Left ventricle myocardium inferior (tissue), 1 donor: ENCODE results near the gene BTBD9. TPM values are rescaled to one million over a fixed set of nuclear protein-coding genes. Genes with fewer than 3 reads are reported as not detected.

Experiments used
- DNase-seq: peaks from one replicate; pipeline ENCODE4 v3.0.0-alpha.2; 2020
- H3K27ac ChIP-seq: fragments of 200-600 bp; replicated peaks from 2 replicates; pipeline ENCODE4 v1.8.0; 2021
- H3K27me3 ChIP-seq: fragments of 200-600 bp; 2 replicates; pipeline ENCODE4 v1.8.0; 2021; ENCODE audit warnings: low read depth
- H3K36me3 ChIP-seq: fragments of 200-600 bp; 2 replicates; pipeline ENCODE4 v1.8.0; 2021
- H3K4me1 ChIP-seq: fragments of 200-600 bp; 2 replicates; pipeline ENCODE4 v1.8.0; 2021
- H3K4me3 ChIP-seq: fragments of 200-600 bp; 2 replicates; pipeline ENCODE4 v1.8.0; 2021; ENCODE audit warnings: mild to moderate bottlenecking, moderate library complexity
- H3K9me3 ChIP-seq: fragments of 200-600 bp; replicated peaks from 2 replicates; pipeline ENCODE4 v1.8.0; 2021
- CTCF ChIP-seq: fragments of 200-600 bp; IDR thresholded peaks from 2 replicates; pipeline ENCODE4 v1.8.0; 2021; ENCODE audit warnings: antibody characterized with exemption, mild to moderate bottlenecking, borderline replicate concordance
- intact Hi-C: fragments of 100-400 bp; cut with micrococcal nuclease; formaldehyde crosslinking; loops from one replicate; pipeline ENCODE4 v1.11.0; 2022
- total RNA-seq: library from RNA; stranded (reverse); fragmentation: NEBNext Ultra II Directional; extraction: Animal tissue kit (Norgen Biotek cat#: 25700); gene quantifications from one replicate; pipeline ENCODE4 v1.2.1, GENCODE V29; 2021
- donor health status: DM: no; HTN: yes; CAD: no; lungs with severe emphysema.

Gene BTBD9
- total RNA-seq, 1 donor from 2014 or later: 16.5 TPM

GRCh38 chr6:38184585-38185080 is 455.1 kb downstream of the BTBD9 start:
- no peak for DNase-seq
- H3K4me1 ChIP-seq: no peaks in the 10 kb centered on the region
- no peak overlapping the region for H3K27ac ChIP-seq
- H3K27me3 ChIP-seq: no peaks in the 10 kb centered on the region
- intact Hi-C loops: no loop called here
- H3K36me3 ChIP-seq: no peaks in the 10 kb centered on the region
- H3K9me3 ChIP-seq: no peaks in the 10 kb centered on the region
- no peak overlapping the region for H3K4me3 ChIP-seq
- TF ChIP-seq CTCF: no peak

GRCh38 chr6:38183856-38184584 is 455.7 kb downstream of the BTBD9 start:
- TF ChIP-seq CTCF: no peak
- Histone ChIP-seq H3K36me3 (no peaks in the 10 kb centered on the region), H3K27ac (no peak overlapping the region), H3K4me1 (no peaks in the 10 kb centered on the region), H3K4me3 (no peak overlapping the region), H3K27me3 (no peaks in the 10 kb centered on the region), H3K9me3 (no peaks in the 10 kb centered on the region)
- intact Hi-C loops: no loop called here
- no peak for DNase-seq

GRCh38 chr6:38182426-38182825 is 457.3 kb downstream of the BTBD9 start:
- DNase-seq: no peak

GRCh38 chr6:38180586-38180985 is 459.1 kb downstream of the BTBD9 start:
- no peaks in the 10 kb centered on the region for H3K9me3 ChIP-seq
- no peaks in the 10 kb centered on the region for H3K36me3 ChIP-seq
- no peak for DNase-seq
- no peak for TF ChIP-seq CTCF
- no peaks in the 10 kb centered on the region for H3K27me3 ChIP-seq
- peaks cover 4% of the 10 kb centered on the region for H3K4me1 ChIP-seq
- H3K27ac ChIP-seq: no peak overlapping the region
- intact Hi-C loops: no loop called here
- no peak overlapping the region for H3K4me3 ChIP-seq

More at GRCh38 chr6:38182426-38182825, 457.3 kb downstream of the BTBD9 start:
- peaks cover 4% of the 10 kb centered on the region for H3K4me1 ChIP-seq
- no peaks in the 10 kb centered on the region for H3K9me3 ChIP-seq
- no peaks in the 10 kb centered on the region for H3K27me3 ChIP-seq
- intact Hi-C loops: no loop called here
- TF ChIP-seq CTCF: no peak
- H3K36me3 ChIP-seq: no peaks in the 10 kb centered on the region
- H3K4me3 ChIP-seq: no peak overlapping the region
- no peak overlapping the region for H3K27ac ChIP-seq

GRCh38 chr6:38179794-38180430 is 459.8 kb downstream of the BTBD9 start:
- no peak for DNase-seq
- intact Hi-C loops: no loop called here
- TF ChIP-seq CTCF: no peak
- no peaks in the 10 kb centered on the region for H3K27me3 ChIP-seq
- H3K4me1 ChIP-seq: peaks cover 4% of the 10 kb centered on the region
- no peaks in the 10 kb centered on the region for H3K9me3 ChIP-seq
- H3K4me3 ChIP-seq: no peak overlapping the region
- H3K27ac ChIP-seq: no peak overlapping the region
- H3K36me3 ChIP-seq: peaks cover 3% of the 10 kb centered on the region
